Esophagus muscularis mucosa (tissue), 4 donors: ENCODE measurements around the gene CBFB.

ENCODE experiments used
- CTCF ChIP-seq, 3 experiments: fragments of 200-600 bp in 2 of 3; fragments of 450-650 bp in 1 of 3; sonication (generic) in 2 of 3; IDR thresholded peaks; one replicate each; pipeline ENCODE4 v1.5.1; 2017 to 2019; ENCODE audit warnings: antibody characterized with exemption in 3 of 3, mild to moderate bottlenecking in 2 of 3, moderate library complexity in 1 of 3
- EP300 ChIP-seq: sonication (generic); formaldehyde crosslinking; IDR thresholded peaks from one replicate; pipeline ENCODE4 v1.6.1; 2017; ENCODE audit warnings: antibody characterized with exemption
- POLR2AphosphoS5 ChIP-seq, 2 donors: sonication (generic); formaldehyde crosslinking; IDR thresholded peaks; one replicate each; pipeline ENCODE4 v1.6.1; 2017; ENCODE audit warnings: antibody characterized with exemption in 2 of 2

DNA sequence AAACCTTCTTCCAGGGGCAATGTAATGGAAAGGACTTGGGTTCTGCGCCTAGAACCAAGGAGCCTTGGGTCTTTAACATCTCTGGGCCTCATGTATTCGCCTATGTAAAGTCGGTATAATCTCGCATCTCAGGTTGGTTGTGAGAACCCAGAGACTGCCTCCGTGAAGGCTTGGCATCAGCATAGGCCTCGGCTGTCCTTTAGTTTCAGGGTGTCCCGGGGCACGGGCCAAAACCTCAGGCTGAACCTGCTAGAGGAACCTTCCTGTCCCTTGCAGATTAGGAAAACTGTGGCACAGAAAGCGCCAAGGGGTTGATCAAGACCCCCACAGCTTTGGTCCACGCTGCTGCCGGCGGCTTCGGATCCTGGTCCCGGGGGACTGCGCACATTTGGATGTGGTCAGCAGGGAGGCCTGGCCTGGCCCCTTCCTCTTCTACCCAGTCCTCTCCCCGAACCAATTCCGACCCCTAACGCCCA lies 80.0 kb downstream of the CBFB start:
- TF ChIP-seq EP300 (no peak), CTCF (IDR thresholded peaks at IDR 0.05) (no peak), POLR2AphosphoS5 (IDR thresholded peaks at IDR 0.05) (no peak)
